Heart right ventricle (tissue), 16 donors: Measurements from ENCODE around the gene SATB2. TPM values are rescaled to one million over a fixed set of nuclear protein-coding genes. Genes with fewer than 3 reads are reported as not detected.

ENCODE experiments used
- ATAC-seq, 8 donors: fragments of 200-7000 bp; cut with Tn5 transposase; one replicate each; pipeline ENCODE4 v1.9.1; 2020; ENCODE audit warnings: mild to moderate bottlenecking in 8 of 8, moderate library complexity in 8 of 8, moderate number of reproducible peaks in 1 of 8
- DNase-seq, 2 donors: peaks; one replicate each; pipeline ENCODE4 v3.0.0-alpha.2; 2020
- H3K27ac ChIP-seq, 10 donors: fragments of 200-600 bp; sonication (generic) in 2 of 10; one replicate each; pipeline versions ENCODE4 v1.5.0 to v1.8.0; 2020 to 2022; ENCODE audit warnings: mild to moderate bottlenecking in 3 of 10
- H3K27me3 ChIP-seq, 7 donors: fragments of 200-600 bp; one replicate each; pipeline ENCODE4 v1.8.0; 2021 to 2022; ENCODE audit warnings: mild to moderate bottlenecking in 2 of 7
- H3K36me3 ChIP-seq, 9 donors: fragments of 200-600 bp; sonication (generic) in 1 of 9; one replicate each; pipeline versions ENCODE4 v1.5.0 to v1.8.0; 2020 to 2022; ENCODE audit warnings: mild to moderate bottlenecking in 2 of 9
- H3K4me1 ChIP-seq, 9 donors: fragments of 200-600 bp; sonication (generic) in 1 of 9; one replicate each; pipeline versions ENCODE4 v1.5.0 to v1.8.0; 2020 to 2022; ENCODE audit warnings: mild to moderate bottlenecking in 4 of 9
- H3K4me3 ChIP-seq, 10 donors: fragments of 200-600 bp; sonication (generic) in 2 of 10; one replicate each; pipeline versions ENCODE4 v1.5.0 to v1.8.0; 2020 to 2022; ENCODE audit warnings: mild to moderate bottlenecking in 7 of 10, moderate library complexity in 2 of 10
- H3K9me3 ChIP-seq, 11 donors: fragments of 200-600 bp in 10 of 11; sonication (generic) in 2 of 11; one replicate each; pipeline versions ENCODE4 v1.5.0 to v1.8.0; 2013 to 2022; ENCODE audit warnings: mild to moderate bottlenecking in 2 of 11, control low read depth in 1 of 11, moderate library complexity in 1 of 11
- CTCF ChIP-seq, 9 donors: fragments of 200-600 bp; sonication (generic) in 2 of 9; IDR thresholded peaks; one replicate each; pipeline versions ENCODE4 v1.5.0 to v1.8.0; 2021 to 2022; ENCODE audit warnings: antibody characterized with exemption in 9 of 9, mild to moderate bottlenecking in 5 of 9, moderate library complexity in 1 of 9
- WGBS, 2 donors: extraction: QIAGEN DNeasy Blood & Tissue Kit; methylation state at CpG; one replicate each; pipeline ENCODE4 v1.1.7; 2013; ENCODE audit warnings: inconsistent platforms in 1 of 2; 5-methylcytosine and 5-hydroxymethylcytosine counted together
- intact Hi-C, 10 donors: fragments of 100-400 bp; cut with DNase I; formaldehyde crosslinking; loops; one replicate each; pipeline versions ENCODE4 v1.11.1 to v1.14.2; 2022
- polyA plus RNA-seq, 2 donors: library from polyadenylated mRNA; stranded (reverse); fragments of 200-250 nt; gene quantifications; one replicate each; pipeline ENCODE4 v1.2.3, GENCODE V29; 2013
- total RNA-seq, 10 donors: library from RNA; stranded (reverse); fragmentation: NEBNext Ultra II Directional in 3 of 10; extraction: Animal tissue kit (Norgen Biotek cat#: 25700) in 3 of 10; gene quantifications; one replicate each; pipeline versions ENCODE4 v1.2.1 to v1.2.4, GENCODE V29; 2021 to 2023
- donor health status: Arrhythmogenic right ventricular cardiomyopathy.
- donor health status: ischemic (EF 13 %, LVEDD 7.1; RV severe dilation, severe dysfunction).
- donor health status: healthy with polysubstance abuse.
- donor health status: DM: no; HTN: yes; CAD: no.
- donor health status: DM: no; HTN: no; CAD: no.
- donor health status: ischemic (EF 25% LVEDD 6.9; RV normal size, moderate dysfunction).
- donor health status: ischemic (EF 25% LVEDD 5.7; RV mildly dilated, moderate dysfunction).
- donor health status: healthy.
- donor health status: DM: yes; HTN: yes; CAD: no.
- donor health status: Ischemic cardiomyopathy.
- donor health status: ischemic (EF 35%, LVEDD 5.7; RV mildly dilated, moderate dysfunction).
- donor health status: nonischemic (EF 11% LVEDD 7.7; RV severe dilation, severe dysfunction).
- donor health status: DM: yes; HTN: yes; CAD: no.
- donor health status: PGD.
- donor health status: ischemic (EF 29% LVEDD 5.4; RV normal size, mild dysfunction).
- donor health status: nonischemic (EF 23%, LVEDD 6.1; RV moderate dilation, normal function).

Gene SATB2
- total and polyA plus RNA-seq, 12 donors = 0.29 to 2.3 (median 0.70) TPM

DNA sequence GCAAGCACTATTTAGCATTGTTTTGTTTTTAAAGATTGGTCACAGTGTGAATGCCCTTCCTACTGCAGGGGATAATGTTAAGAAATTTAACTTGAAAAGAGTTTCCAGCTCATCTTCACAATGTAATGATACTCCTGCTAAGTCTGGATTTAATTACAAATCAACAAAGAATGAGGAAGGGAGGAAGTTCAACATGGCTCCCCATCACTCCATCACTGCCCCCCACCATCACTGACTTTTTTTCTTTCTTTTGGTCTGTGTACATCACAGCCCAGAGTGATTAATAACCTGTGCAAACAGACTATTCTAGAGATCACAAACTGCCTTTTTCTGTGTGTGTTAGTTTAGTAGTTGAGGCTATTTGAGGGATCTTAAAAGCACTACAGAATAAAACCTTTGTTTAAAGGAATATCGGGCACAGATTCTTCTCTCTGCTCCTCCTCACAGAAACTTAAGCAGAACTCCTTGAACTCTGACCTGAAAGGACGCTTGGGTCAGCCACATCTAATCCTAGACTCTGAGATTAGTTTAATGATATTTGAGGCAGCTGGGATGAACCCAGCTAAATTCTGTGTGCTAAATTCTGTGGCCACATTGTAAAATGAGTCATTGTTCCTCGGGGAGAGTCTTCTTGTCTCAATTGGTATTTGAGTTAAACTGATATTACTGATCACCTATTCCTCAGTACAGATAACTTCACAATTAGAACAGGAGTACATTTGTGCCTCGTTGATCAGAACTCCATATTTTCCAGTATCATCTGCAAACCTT is 47.8 kb downstream of the SATB2 start:
- no peak for ATAC-seq
- intact Hi-C loops = no loop called here
- 46 to 70% methylated on average over 4 of the region's 4 CpGs for WGBS, 2 donors
- no peaks in the 10 kb centered on the region for H3K36me3 ChIP-seq
- H3K9me3 ChIP-seq = no peaks in the 10 kb centered on the region
- H3K4me3 ChIP-seq = no peak overlapping the region
- TF ChIP-seq CTCF (IDR thresholded peaks at IDR 0.05) = no peak
- no peaks in the 10 kb centered on the region for H3K4me1 ChIP-seq
- no peaks in the 10 kb centered on the region for H3K27me3 ChIP-seq
- H3K27ac ChIP-seq = no peak overlapping the region
- no peak for DNase-seq

DNA sequence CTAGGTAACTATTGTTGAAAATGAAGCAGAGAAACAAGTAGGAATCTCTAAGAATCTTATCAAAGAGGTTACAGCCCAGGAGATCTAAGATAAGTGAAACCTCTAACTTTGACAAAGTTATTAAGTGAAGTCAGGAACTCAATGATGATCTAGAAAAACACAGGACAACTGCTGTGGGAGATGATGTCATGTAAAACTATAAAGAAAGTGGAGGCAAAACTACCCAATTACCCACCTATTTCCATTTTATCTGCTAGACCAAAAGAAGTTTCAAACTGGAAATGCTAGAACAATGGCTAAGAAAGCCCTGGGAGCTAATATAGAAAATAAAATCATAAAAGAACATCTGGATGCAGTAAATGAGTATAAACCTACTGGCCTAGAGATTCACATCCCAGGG is 50.3 kb downstream of the SATB2 start:
- ATAC-seq (no peak), DNase-seq (no peak)
- no peaks in the 10 kb centered on the region for H3K4me1 ChIP-seq
- no peaks in the 10 kb centered on the region for H3K27me3 ChIP-seq
- no peak overlapping the region for H3K27ac ChIP-seq
- no peak overlapping the region for H3K4me3 ChIP-seq
- no peaks in the 10 kb centered on the region for H3K9me3 ChIP-seq
- no peak for TF ChIP-seq CTCF (IDR thresholded peaks at IDR 0.05)
- intact Hi-C loops = no loop called here
- H3K36me3 ChIP-seq = no peaks in the 10 kb centered on the region

DNA sequence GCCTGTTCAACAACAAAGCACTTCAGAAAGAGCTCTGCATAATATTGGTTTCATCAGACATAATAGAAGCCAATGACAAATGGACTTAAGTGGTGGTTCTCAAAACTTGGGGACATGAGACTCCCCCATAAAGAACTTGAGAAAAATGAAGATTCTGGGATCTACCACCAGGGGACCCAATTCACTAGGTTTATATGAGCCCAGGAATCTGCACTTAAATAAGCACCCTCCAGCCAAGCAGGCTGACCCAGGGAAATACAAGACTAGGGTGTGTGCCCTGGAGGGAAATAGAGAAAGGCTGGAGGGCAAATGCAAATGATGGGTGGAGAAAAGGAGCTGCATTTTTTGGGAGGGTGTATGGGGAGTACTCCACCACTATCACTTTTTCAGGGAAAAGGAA is 52.5 kb downstream of the SATB2 start:
- ATAC-seq = no peak
- intact Hi-C loops = no loop called here

DNA sequence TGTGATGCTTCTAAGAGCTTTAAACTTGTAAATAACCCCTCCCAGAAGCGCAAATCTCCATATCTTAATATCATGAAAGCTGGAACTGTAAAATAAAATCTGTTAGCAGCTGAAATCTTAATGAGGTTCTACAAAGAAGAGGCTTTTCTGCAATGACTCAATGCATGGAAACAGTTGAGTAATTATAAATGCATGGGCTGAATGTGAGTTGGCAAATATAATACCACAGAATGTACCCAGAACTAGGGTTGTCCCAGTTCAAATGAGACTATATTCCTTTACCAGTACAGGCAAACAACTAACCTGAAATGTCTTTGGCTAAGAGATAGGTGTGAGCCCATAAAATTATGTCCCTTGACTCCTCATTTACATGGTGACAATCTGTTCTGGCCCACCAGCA is 52.9 kb downstream of the SATB2 start:
- no peak overlapping the region for H3K4me3 ChIP-seq
- intact Hi-C loops = no loop called here
- no peak for TF ChIP-seq CTCF (IDR thresholded peaks at IDR 0.05)
- 84 to 88% methylated on average over 1 of the region's 1 CpG for WGBS, 2 donors
- no peak for DNase-seq
- H3K4me1 ChIP-seq = no peaks in the 10 kb centered on the region
- H3K27me3 ChIP-seq = no peaks in the 10 kb centered on the region
- H3K27ac ChIP-seq = no peak overlapping the region
- ATAC-seq = no peak
- no peaks in the 10 kb centered on the region for H3K36me3 ChIP-seq
- H3K9me3 ChIP-seq = peaks cover 0 to 1% (median 0%) of the 10 kb centered on the region in 11 donors

More for the DNA sequence above, 52.5 kb downstream of the SATB2 start:
- H3K9me3 ChIP-seq = no peaks in the 10 kb centered on the region
- DNase-seq = no peak
- no peaks in the 10 kb centered on the region for H3K27me3 ChIP-seq
- H3K36me3 ChIP-seq = no peaks in the 10 kb centered on the region
- peak in 3 of 9 donors; percentile 10 to 34 (median 16) for TF ChIP-seq CTCF (IDR thresholded peaks at IDR 0.05)
- H3K4me1 ChIP-seq = no peaks in the 10 kb centered on the region
- H3K27ac ChIP-seq = no peak overlapping the region
- no peak overlapping the region for H3K4me3 ChIP-seq
